PC-3 (cell line): ENCODE results near the gene CERK. TPM values are rescaled to one million over a fixed set of nuclear protein-coding genes. Genes with fewer than 3 reads are reported as not detected.

ENCODE experiments used
- ATAC-seq: fragments of 200-7000 bp; cut with Tn5 transposase; 2 replicates; pipeline ENCODE4 v1.9.1; 2020; ENCODE audit warnings: mild to moderate bottlenecking, moderate library complexity
- BruUV-seq: library from RNA; stranded (reverse); fragments of 400-500 nt; replicated peaks from 2 replicates; lab custom pipeline; 2021; lab: Mats Ljungman, UMichigan
- CTCF ChIA-PET: fragments of 300-600 bp; sonication (Branson Sonifier 250); formaldehyde crosslinking; loops from one replicate; lab custom pipeline; 2022; ENCODE audit warnings: antibody characterized with exemption; lab: Charles Lee
- POLR2A ChIA-PET: fragments of 300-600 bp; sonication (Branson Sonifier 250); formaldehyde crosslinking; loops from one replicate; lab custom pipeline; 2022; ENCODE audit warnings: antibody characterized with exemption; ENCODE audit not compliant: unreplicated experiment; lab: Charles Lee
- DNase-seq: peaks from one replicate; pipeline ENCODE4 v3.0.0-alpha.2; 2015
- H2AFZ ChIP-seq: fragments of 300-600 bp; sonication (generic); 2 replicates; pipeline ENCODE4 v1.6.0; 2016; ENCODE audit warnings: antibody characterized with exemption, low read length
- H3F3A ChIP-seq: fragments of 300-600 bp; sonication (generic); one replicate; pipeline ENCODE4 v1.6.0; 2017; ENCODE audit warnings: antibody characterized with exemption, low read length, control low read depth, mild to moderate bottlenecking; ENCODE audit not compliant: unreplicated experiment
- H3K27ac ChIP-seq: fragments of 300-600 bp; sonication (generic); 2 replicates; pipeline ENCODE4 v1.5.1; 2016; ENCODE audit warnings: mild to moderate bottlenecking, low read length
- H3K27me3 ChIP-seq: fragments of 300-600 bp; sonication (generic); 2 replicates; pipeline ENCODE4 v1.6.1; 2016; ENCODE audit warnings: low read length, mixed read lengths
- H3K36me3 ChIP-seq: fragments of 300-600 bp; sonication (generic); 2 replicates; pipeline ENCODE4 v1.6.1; 2016; ENCODE audit warnings: low read depth, mixed run types, low read length, mixed read lengths
- H3K4me1 ChIP-seq: fragments of 300-600 bp; sonication (generic); 2 replicates; pipeline ENCODE4 v1.5.1; 2016; ENCODE audit warnings: low read length; ENCODE audit not compliant: insufficient read depth
- H3K4me2 ChIP-seq: fragments of 300-600 bp; sonication (generic); 2 replicates; pipeline ENCODE4 v1.6.0; 2016; ENCODE audit warnings: low read length
- H3K4me3 ChIP-seq: fragments of 300-600 bp; sonication (generic); 2 replicates; pipeline ENCODE4 v1.5.1; 2016; ENCODE audit warnings: mild to moderate bottlenecking, low read length, mixed read lengths
- H3K79me2 ChIP-seq: fragments of 300-600 bp; sonication (generic); 2 replicates; pipeline ENCODE4 v1.6.1; 2017; ENCODE audit warnings: low read length, mixed read lengths
- H3K9ac ChIP-seq: fragments of 300-600 bp; sonication (generic); 2 replicates; pipeline ENCODE4 v1.6.0; 2016; ENCODE audit warnings: mild to moderate bottlenecking, low read length
- H3K9me2 ChIP-seq: fragments of 300-600 bp; sonication (generic); replicated peaks from 2 replicates; pipeline ENCODE4 v1.6.1; 2016; ENCODE audit warnings: mixed run types, low read length, mixed read lengths
- H3K9me3 ChIP-seq: fragments of 300-600 bp; sonication (generic); 2 replicates; pipeline ENCODE4 v1.6.1; 2016; ENCODE audit warnings: low read length, mixed read lengths
- H4K20me1 ChIP-seq: fragments of 300-600 bp; sonication (generic); 2 replicates; pipeline ENCODE4 v1.6.1; 2016; ENCODE audit warnings: low read length, mixed read lengths
- CTCF ChIP-seq: fragments of 300-600 bp; sonication (generic); conservative IDR thresholded peaks from 2 replicates; pipeline ENCODE4 v1.5.1; 2017; ENCODE audit warnings: antibody characterized with exemption, low read depth, mild to moderate bottlenecking, low read length
- EZH2 ChIP-seq: fragments of 300-600 bp; sonication (generic); IDR thresholded peaks from one replicate; pipeline ENCODE4 v1.6.1; 2017; ENCODE audit warnings: antibody characterized with exemption, mild to moderate bottlenecking, low read length; ENCODE audit not compliant: unreplicated experiment
- EZH2phosphoT487 ChIP-seq: fragments of 300-600 bp; sonication (generic); IDR thresholded peaks from 2 replicates; pipeline ENCODE4 v1.6.1; 2018; ENCODE audit warnings: mild to moderate bottlenecking, antibody characterized with exemption, low read length, borderline replicate concordance
- intact Hi-C: fragments of 100-400 bp; cut with micrococcal nuclease; formaldehyde crosslinking; loops from 2 replicates; pipeline ENCODE4 v1.9.0; 2023
- total RNA-seq: library from RNA; depleted of rRNA; stranded (reverse); fragments of >200 nt; gene quantifications from 2 replicates; pipeline ENCODE4 v1.2.3, GENCODE V29; 2014

Gene CERK
- total RNA-seq, 1 experiment from 2014 or later = 21.6 TPM

DNA sequence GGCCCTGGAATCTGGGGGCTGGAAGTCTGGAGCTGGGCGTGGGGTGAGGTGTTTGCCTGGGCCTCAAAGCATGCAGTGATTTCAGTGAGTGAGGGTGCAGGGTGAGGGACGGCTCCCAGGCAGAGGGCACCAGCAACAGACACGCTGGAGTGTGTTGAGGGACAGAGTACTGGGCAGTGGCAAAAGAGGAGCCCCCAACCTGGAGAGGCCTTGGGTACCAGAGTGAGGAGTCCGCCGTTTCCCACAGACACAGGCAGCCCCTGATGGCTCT, 12.4 kb upstream of the CERK start:
- Histone ChIP-seq H3K36me3 (no peaks in the 10 kb centered on the region), H2AFZ (no peak overlapping the region), H3K27me3 (no peaks in the 10 kb centered on the region), H3K27ac (no peak overlapping the region), H3K4me1 (peaks cover 24% of the 10 kb centered on the region), H3K4me3 (no peak overlapping the region), H3K79me2 (no peaks in the 10 kb centered on the region), H4K20me1 (no peaks in the 10 kb centered on the region), H3F3A (no peaks in the 10 kb centered on the region), H3K9me2 (no peaks in the 10 kb centered on the region), H3K9me3 (no peaks in the 10 kb centered on the region), H3K9ac (no peak overlapping the region), H3K4me2 (no peak overlapping the region)
- ATAC-seq = no peak
- no TSS peak for BruUV-seq
- DNase-seq = no peak
- ChIA-PET POLR2A (no interaction called here), CTCF (no interaction called here)
- TF ChIP-seq EZH2 (no peak), EZH2phosphoT487 (no peak), CTCF (no peak)
- intact Hi-C loops = no loop called here

DNA sequence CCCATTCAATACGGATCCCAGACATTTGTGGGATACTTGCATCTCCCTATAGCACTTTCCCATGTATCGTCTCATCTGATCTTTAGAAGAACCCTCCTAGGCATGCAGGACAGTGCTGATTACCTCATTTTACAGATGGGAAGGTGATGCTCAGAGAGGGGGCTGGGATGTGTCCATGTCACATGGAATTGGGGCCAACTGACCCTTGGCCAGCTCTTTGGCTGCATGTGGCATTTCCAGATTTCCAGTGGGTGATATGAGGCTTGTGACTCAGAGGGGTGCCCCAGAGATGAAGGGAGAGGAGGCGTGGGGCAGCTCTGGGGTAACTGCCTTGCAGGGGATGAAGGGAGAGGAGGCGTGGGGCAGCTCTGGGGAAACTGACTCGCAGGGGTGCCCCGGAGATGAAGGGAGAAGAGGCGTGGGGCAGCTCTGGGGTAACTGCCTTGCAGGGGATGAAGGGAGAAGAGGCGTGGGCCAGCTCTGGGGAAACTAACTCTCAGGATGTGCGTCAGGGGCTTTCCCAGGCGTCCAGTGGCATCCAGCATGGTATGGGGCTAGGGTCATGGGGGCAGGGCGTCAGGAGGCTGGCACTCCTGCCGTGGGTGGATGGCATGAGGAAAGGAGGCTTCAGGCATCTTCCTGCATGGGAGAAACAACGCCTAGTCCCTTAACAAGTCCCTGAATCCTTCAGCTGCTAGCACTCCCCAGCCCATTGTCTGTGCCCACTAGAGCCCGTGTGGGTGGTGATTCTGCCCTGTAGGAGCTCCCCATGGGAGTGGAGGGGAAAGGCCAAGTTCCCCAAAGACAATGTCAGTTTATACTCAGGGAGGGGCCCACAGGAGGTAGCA, 11.9 kb upstream of the CERK start:
- no peaks in the 10 kb centered on the region for H4K20me1 ChIP-seq
- H3K9me2 ChIP-seq = no peaks in the 10 kb centered on the region
- no peaks in the 10 kb centered on the region for H3K27me3 ChIP-seq
- 0 out of 2 replicates have a peak overlapping the region, but pooled peaks have one; percentile 16 for H3K27ac ChIP-seq
- ChIA-PET CTCF (no interaction called here), POLR2A (no interaction called here)
- no peaks in the 10 kb centered on the region for H3K36me3 ChIP-seq
- peak overlapping the region; percentile 9; the same call in 1 of the 2 replicates for H3K4me2 ChIP-seq
- intact Hi-C loops = no loop called here
- DNase-seq (no peak), ATAC-seq (no peak)
- H3F3A ChIP-seq = no peaks in the 10 kb centered on the region
- H3K9ac ChIP-seq = no peak overlapping the region
- no peak overlapping the region for H3K4me3 ChIP-seq
- BruUV-seq = no TSS peak
- H3K4me1 ChIP-seq = peaks cover 24% of the 10 kb centered on the region
- TF ChIP-seq CTCF = no peak
- no peak for TF ChIP-seq EZH2
- TF ChIP-seq EZH2phosphoT487 = no peak
- H3K79me2 ChIP-seq = no peaks in the 10 kb centered on the region
- 0 out of 2 replicates have a peak overlapping the region, but pooled peaks have one; percentile 11 for H2AFZ ChIP-seq
- H3K9me3 ChIP-seq = no peaks in the 10 kb centered on the region
